B cell (primary cell): Measurements from ENCODE around the gene COL5A2. TPM values are rescaled to one million over a fixed set of nuclear protein-coding genes. Genes with fewer than 3 reads are reported as not detected.

Experiments
- ATAC-seq: fragments of 200-7000 bp; cut with Tn5 transposase; one replicate; pipeline ENCODE4 v1.10.0; 2021; ENCODE audit warnings: low read depth, mild to moderate bottlenecking, moderate number of reproducible peaks, moderate library complexity
- CTCF ChIA-PET: fragments of 350-600 bp; sonication (Branson Sonifier 250); formaldehyde crosslinking; loops from one replicate; lab custom pipeline; 2021; ENCODE audit warnings: antibody characterized with exemption, inconsistent platforms; lab: Charles Lee
- POLR2A ChIA-PET: fragments of 350-600 bp; sonication (Branson Sonifier 250); formaldehyde crosslinking; loops from one replicate; lab custom pipeline; 2021; ENCODE audit warnings: antibody characterized with exemption; lab: Charles Lee
- DNase-seq: peaks from one replicate; pipeline ENCODE4 v3.0.0; 2013
- H2AFZ ChIP-seq: 2 replicates; pipeline ENCODE4 v1.6.1; 2012; ENCODE audit warnings: mild to moderate bottlenecking, low read depth, low read length; ENCODE audit not compliant: insufficient read depth, poor library complexity, severe bottlenecking
- H3K27ac ChIP-seq, 2 donors: 1 replicate in 1 of 2; 2 replicates in 1 of 2; pipeline ENCODE4 v1.5.1; 2012 to 2013; ENCODE audit warnings: low read length in 2 of 2, mild to moderate bottlenecking in 2 of 2, moderate library complexity in 1 of 2
- H3K27me3 ChIP-seq, 4 experiments: fragments of 200-600 bp in 1 of 4; sonication (generic) in 1 of 4; replicated peaks in 1 of 4; 1 replicate in 2 of 4; 2 replicates in 2 of 4; pipeline versions ENCODE4 v1.6.1 to v1.7.0; 2013 to 2016; ENCODE audit warnings: low read length in 3 of 4, mild to moderate bottlenecking in 2 of 4, mixed read lengths in 1 of 4, moderate library complexity in 1 of 4; ENCODE audit not compliant: insufficient read depth in 4 of 4, control insufficient read depth in 3 of 4; ENCODE audit errors: control extremely low read depth in 1 of 4
- H3K36me3 ChIP-seq, 2 experiments: replicated peaks in 1 of 2; 1 replicate in 1 of 2; 2 replicates in 1 of 2; pipeline versions ENCODE4 v1.6.1 to v1.7.1; 2013; ENCODE audit warnings: low read length in 1 of 2; ENCODE audit not compliant: insufficient read depth in 2 of 2, control insufficient read depth in 1 of 2; ENCODE audit errors: control extremely low read depth in 1 of 2, extremely low read depth in 1 of 2
- H3K4me1 ChIP-seq, 2 donors: fragments of 200-600 bp in 1 of 2; sonication (generic) in 1 of 2; 1 replicate in 1 of 2; 2 replicates in 1 of 2; pipeline versions ENCODE4 v1.5.1 to v1.6.1; 2013 to 2017; ENCODE audit warnings: low read length in 2 of 2; ENCODE audit not compliant: control insufficient read depth in 2 of 2, insufficient read depth in 2 of 2
- H3K4me2 ChIP-seq: replicated peaks from 2 replicates; pipeline ENCODE3; 2012; ENCODE audit warnings: mild to moderate bottlenecking, low read depth, low read length; ENCODE audit not compliant: poor library complexity, severe bottlenecking
- H3K4me3 ChIP-seq, 5 experiments: fragments of 200-600 bp in 1 of 5; sonication (generic) in 1 of 5; 1 replicate in 3 of 5; 2 replicates in 2 of 5; pipeline versions ENCODE4 v1.5.1 to v1.7.0; 2011 to 2016; ENCODE audit warnings: low read length in 4 of 5, mild to moderate bottlenecking in 4 of 5, low read depth in 2 of 5, control low read depth in 1 of 5, moderate library complexity in 1 of 5; ENCODE audit not compliant: insufficient read depth in 1 of 5; ENCODE audit errors: control extremely low read depth in 1 of 5, extremely low read depth in 1 of 5
- H3K79me2 ChIP-seq: fragments of 200-600 bp; sonication (generic); one replicate; pipeline ENCODE4 v1.6.0; 2016; ENCODE audit warnings: low read length; ENCODE audit not compliant: control insufficient read depth, insufficient read depth
- H3K9ac ChIP-seq: fragments of 200-600 bp; sonication (generic); 2 replicates; pipeline ENCODE4 v1.6.1; 2017; ENCODE audit warnings: mild to moderate bottlenecking, low read length, moderate library complexity
- H3K9me3 ChIP-seq, 3 donors: one replicate each; pipeline versions ENCODE4 v1.6.1 to v1.7.1; 2013; ENCODE audit warnings: low read length in 2 of 3; ENCODE audit not compliant: control insufficient read depth in 2 of 3, insufficient read depth in 1 of 3; ENCODE audit errors: control extremely low read depth in 1 of 3
- H4K20me1 ChIP-seq: 2 replicates; pipeline ENCODE4 v1.6.0; 2012; ENCODE audit warnings: mild to moderate bottlenecking, low read length; ENCODE audit not compliant: insufficient read depth, control insufficient read depth, poor library complexity, severe bottlenecking
- H3K27ac Mint-ChIP-seq: one replicate; pipeline ENCODE4 v1.8.0; 2021; ENCODE audit warnings: mixed read lengths
- H3K27me3 Mint-ChIP-seq: one replicate; pipeline ENCODE4 v1.8.0; 2021; ENCODE audit warnings: mixed read lengths
- H3K4me1 Mint-ChIP-seq: one replicate; pipeline ENCODE4 v1.8.0; 2021; ENCODE audit warnings: mixed read lengths
- H3K4me3 Mint-ChIP-seq: one replicate; pipeline ENCODE4 v1.8.0; 2021; ENCODE audit warnings: mixed read lengths
- H3K9me3 Mint-ChIP-seq: one replicate; pipeline ENCODE4 v1.8.0; 2022; ENCODE audit warnings: mixed read lengths; ENCODE audit not compliant: insufficient read depth
- CTCF ChIP-seq: fragments of 200-600 bp; IDR thresholded peaks from one replicate; pipeline ENCODE4 v1.8.0; 2022; ENCODE audit warnings: antibody characterized with exemption, mild to moderate bottlenecking
- EZH2 ChIP-seq: IDR thresholded peaks from 2 replicates; pipeline ENCODE4 v1.6.1; 2012; ENCODE audit warnings: borderline replicate concordance, low read depth, mild to moderate bottlenecking, moderate library complexity, low read length; ENCODE audit not compliant: insufficient read depth, poor library complexity, severe bottlenecking
- WGBS: methylation state at CpG from one replicate; pipeline ENCODE4 v1.1.5; 2013; ENCODE audit warnings: missing lambda C conversion rate; ENCODE audit not compliant: insufficient coverage; 5-methylcytosine and 5-hydroxymethylcytosine counted together
- intact Hi-C: fragments of 100-400 bp; cut with micrococcal nuclease; formaldehyde crosslinking; loops from one replicate; pipeline ENCODE4 v1.10.0; 2022
- polyA plus RNA-seq: library from polyadenylated mRNA; depleted of rRNA; stranded (reverse); fragments of >200 nt; gene quantifications from 2 replicates; pipeline ENCODE4 v1.2.3, GENCODE V29; 2012
- total RNA-seq, 2 donors: library from RNA; stranded (reverse); fragments of 120-200 nt in 1 of 2; gene quantifications; 1 replicate in 1 of 2; 2 replicates in 1 of 2; pipeline versions ENCODE4 v1.2.3 to v1.2.4, GENCODE V29; 2013 to 2022

COL5A2 gene
- total and polyA plus RNA-seq, 2 donors (not counting 1 experiment from before 2014, with no cell fraction given): 0.44 to 0.45 TPM

- no peaks in the 10 kb centered on the region for H3K4me1 ChIP-seq
- H3K36me3 ChIP-seq: no peaks in the 10 kb centered on the region
- 90% methylated on average over 2 of the region's 3 CpGs for WGBS
- no peaks in the 10 kb centered on the region for H3K9me3 ChIP-seq
- Mint-ChIP-seq H3K4me3 (no peak overlapping the region), H3K27me3 (no peaks in the 10 kb centered on the region), H3K9me3 (no peaks in the 10 kb centered on the region), H3K27ac (no peak overlapping the region), H3K4me1 (no peaks in the 10 kb centered on the region)
- H3K27ac ChIP-seq: no peak overlapping the region
- TF ChIP-seq CTCF (no peak), EZH2 (no peak)
- ChIA-PET POLR2A (no interaction called here), CTCF (no interaction called here)
- no peaks in the 10 kb centered on the region for H3K27me3 ChIP-seq
- intact Hi-C loops: no loop called here
- H3K79me2 ChIP-seq: no peaks in the 10 kb centered on the region
- DNase-seq (no peak), ATAC-seq (no peak)
- H3K4me3 ChIP-seq: no peak overlapping the region
- H2AFZ ChIP-seq: no peak overlapping the region
- H4K20me1 ChIP-seq: no peaks in the 10 kb centered on the region
- H3K4me2 ChIP-seq: no peak overlapping the region
- H3K9ac ChIP-seq: no peak overlapping the region
Observed at GRCh38 chr2:189163889-189164288, 15.7 kb downstream of the COL5A2 start.

- Histone ChIP-seq H3K9me3 (no peaks in the 10 kb centered on the region), H3K4me2 (no peak overlapping the region), H3K79me2 (no peaks in the 10 kb centered on the region), H3K9ac (no peak overlapping the region), H3K27me3 (no peaks in the 10 kb centered on the region), H3K36me3 (no peaks in the 10 kb centered on the region), H3K27ac (no peak overlapping the region), H3K4me1 (no peaks in the 10 kb centered on the region), H3K4me3 (no peak overlapping the region), H4K20me1 (no peaks in the 10 kb centered on the region), H2AFZ (no peak overlapping the region)
- no peaks in the 10 kb centered on the region for H3K27me3 Mint-ChIP-seq
- no peak overlapping the region for H3K4me3 Mint-ChIP-seq
- no peaks in the 10 kb centered on the region for H3K9me3 Mint-ChIP-seq
- no peak for TF ChIP-seq CTCF
- no peak for TF ChIP-seq EZH2
- no peak for ATAC-seq
- no peaks in the 10 kb centered on the region for H3K4me1 Mint-ChIP-seq
- no peak for DNase-seq
- ChIA-PET CTCF (no interaction called here), POLR2A (no interaction called here)
- no peak overlapping the region for H3K27ac Mint-ChIP-seq
- intact Hi-C loops: no loop called here
Observed at GRCh38 chr2:189162566-189162965, 17.0 kb downstream of the COL5A2 start.
